Measurements from ENCODE around the gene OGFRL1.

OGFRL1 gene

DNA sequence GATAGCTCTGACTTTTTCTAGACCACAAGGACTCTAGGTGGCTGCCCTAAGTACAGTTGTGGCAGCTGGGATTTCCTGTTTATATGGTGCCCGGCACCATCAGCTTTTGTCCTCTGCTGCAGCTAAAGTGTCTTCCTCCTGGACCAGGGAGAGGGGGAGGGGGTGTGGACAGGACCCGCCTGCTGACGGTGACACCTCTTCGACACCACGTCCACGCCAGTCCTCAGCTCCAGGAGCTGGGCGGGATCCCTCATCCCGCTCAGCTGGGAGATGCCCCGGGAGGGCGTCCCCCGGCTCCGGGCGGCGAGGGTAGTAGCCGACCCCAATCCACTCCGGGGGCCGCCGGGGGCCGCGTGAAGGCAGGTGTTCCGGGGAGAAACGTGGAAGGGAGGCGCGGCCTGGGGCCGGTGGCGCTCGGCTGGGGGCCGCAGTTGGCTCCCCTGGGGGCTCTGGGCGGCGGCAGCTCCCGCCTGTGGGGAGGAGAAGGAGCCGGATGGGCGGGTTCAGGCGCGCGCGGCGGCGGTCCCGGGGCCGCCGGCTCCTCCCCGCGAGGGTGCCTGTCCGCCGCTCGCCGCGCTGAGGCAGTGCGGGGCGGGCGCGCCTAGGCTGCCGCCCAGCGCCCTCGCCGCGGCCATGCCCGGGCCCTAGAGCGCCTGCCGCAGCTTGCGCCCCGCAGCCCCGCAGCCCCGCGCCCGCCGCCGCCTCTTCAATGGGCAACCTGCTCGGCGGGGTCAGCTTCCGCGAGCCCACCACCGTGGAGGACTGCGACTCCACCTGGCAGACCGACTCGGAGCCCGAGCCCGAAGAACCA, at the start of gene OGFRL1:
OGFRL1 (plus strand) TSS at position 584 of the 811 bp plus-strand sequence; CDS start at position 710, 126 bp downstream.
- peak within 1 kb of the TSS; percentile 98 for H3K27ac ChIP-seq

GRCh38 chr6:71239694-71240093, 48.9 kb upstream of the OGFRL1 start:
- no peak overlapping the region for H3K27ac ChIP-seq
- TF ChIP-seq ZFX (IDR thresholded peaks at IDR 0.05) = no peak
- TF ChIP-seq CTCF (conservative IDR thresholded peaks at IDR 0.05) = no peak

More for the DNA sequence above, at the start of gene OGFRL1:
- TF ChIP-seq CTCF (conservative IDR thresholded peaks at IDR 0.05) (peak; percentile 42), ZFX (IDR thresholded peaks at IDR 0.05) (peak; percentile 84; the same call in 1 of the 2 replicates)

DNA sequence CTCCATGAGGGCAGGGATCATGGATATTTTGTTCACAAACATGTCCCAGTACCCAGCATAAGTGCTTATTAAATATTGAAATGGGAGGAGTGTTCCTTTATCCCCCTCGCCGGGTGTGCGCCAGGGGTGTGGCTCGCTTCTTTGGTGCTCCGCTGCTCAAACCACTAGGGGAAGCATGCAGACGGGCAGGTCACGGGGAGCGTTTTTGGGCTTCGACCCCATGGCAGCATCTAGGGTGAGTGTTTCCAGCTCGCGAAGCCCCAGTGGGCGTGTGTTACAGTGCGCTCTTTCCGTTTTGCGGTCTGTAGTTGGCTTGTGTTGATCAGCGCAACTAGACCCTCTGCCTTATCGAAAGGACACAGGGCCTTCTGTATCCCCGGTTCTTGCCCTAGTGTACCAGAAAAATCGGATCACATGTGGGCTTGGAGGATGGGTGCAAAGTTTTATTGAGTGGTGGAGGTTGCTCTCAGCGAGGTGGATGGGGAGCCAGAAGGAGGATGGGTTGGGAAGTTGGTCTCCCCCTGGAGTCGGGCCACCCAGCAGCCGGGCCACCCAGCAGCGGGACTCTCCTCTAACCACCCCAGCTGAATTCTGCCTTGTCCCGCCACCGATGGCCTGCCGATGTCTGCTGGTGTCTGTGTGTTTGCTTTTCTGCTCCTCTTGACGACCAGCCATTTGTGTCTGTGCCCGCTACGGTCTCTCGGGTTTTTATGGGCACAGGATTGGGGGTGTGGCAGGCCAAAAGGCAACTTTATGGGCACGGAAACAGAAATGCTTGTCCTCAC, 43.2 kb upstream of the OGFRL1 start:
- TF ChIP-seq CTCF (conservative IDR thresholded peaks at IDR 0.05) (no peak), ZFX (IDR thresholded peaks at IDR 0.05) (no peak)
- no peak overlapping the region for H3K27ac ChIP-seq

GRCh38 chr6:71246596-71246995, 42.0 kb upstream of the OGFRL1 start:
- TF ChIP-seq CTCF (conservative IDR thresholded peaks at IDR 0.05) = no peak
- TF ChIP-seq ZFX (IDR thresholded peaks at IDR 0.05) = no peak
- H3K27ac ChIP-seq = no peak overlapping the region

GRCh38 chr6:71248306-71248765, 40.3 kb upstream of the OGFRL1 start:
- TF ChIP-seq ZFX (IDR thresholded peaks at IDR 0.05) (no peak), CTCF (conservative IDR thresholded peaks at IDR 0.05) (no peak)
- H3K27ac ChIP-seq = no peak overlapping the region

- TF ChIP-seq ZFX (IDR thresholded peaks at IDR 0.05) (no peak), CTCF (conservative IDR thresholded peaks at IDR 0.05) (no peak)
- no peak overlapping the region for H3K27ac ChIP-seq
These were observed 39.6 kb upstream of the OGFRL1 start for GRCh38 chr6:71248878-71249544.

All from C4-2B (cell line).